ENCODE measurements around the gene ALAS2.
"Not testable (repeated sequence)": the region's sequence is repeated elsewhere in the genome, so short reads cannot be mapped to it uniquely, and the experiment has no call there.

The ALAS2 gene

GRCh38 chrX:55030271-55031205 is at the start of gene ALAS2:
TSS of gene ALAS2 (minus strand) at chrX:55030977. CDS start at chrX:55026000, 4,977 bp downstream.
- DNase-seq (ENCODE audit: low read depth, low spot score) = no peak

GRCh38 chrX:55074851-55075467 is 44.2 kb upstream of the ALAS2 start, which contains the start of gene PAGE2B:
TSS of gene PAGE2B (plus strand) at chrX:55075030. CDS start at chrX:55076042, 1,012 bp downstream.
- DNase-seq (ENCODE audit: low read depth, low spot score) = no peak

GRCh38 chrX:55072286-55072685 is 41.5 kb upstream of the ALAS2 start:
- DNase-seq (ENCODE audit: low read depth, low spot score) = no peak

- not testable (repeated sequence) for DNase-seq (ENCODE audit: low read depth, low spot score)
Measured at GRCh38 chrX:55067180-55067579, 36.4 kb upstream of the ALAS2 start.

- DNase-seq (ENCODE audit: low read depth, low spot score) = peak; percentile 39
Measured at GRCh38 chrX:55057675-55058249, 27.0 kb upstream of the ALAS2 start.

- DNase-seq (ENCODE audit: low read depth, low spot score) = peak; percentile 13
Measured at GRCh38 chrX:55056820-55057674, 26.3 kb upstream of the ALAS2 start.

GRCh38 chrX:55050599-55050998 is 19.8 kb upstream of the ALAS2 start:
- DNase-seq (ENCODE audit: low read depth, low spot score) = not testable (repeated sequence)

GRCh38 chrX:55041514-55041913 is 10.7 kb upstream of the ALAS2 start:
- DNase-seq (ENCODE audit: low read depth, low spot score) = no peak

- no peak for DNase-seq (ENCODE audit: low read depth, low spot score)
Measured at GRCh38 chrX:55039471-55039870, 8.7 kb upstream of the ALAS2 start.

- peak; percentile 1 for DNase-seq (ENCODE audit: low read depth, low spot score)
Measured at GRCh38 chrX:55033429-55033828, 2.7 kb upstream of the ALAS2 start.

- no peak for DNase-seq (ENCODE audit: low read depth, low spot score)
Measured at GRCh38 chrX:55029291-55029690, 1.5 kb downstream of the ALAS2 start.

GRCh38 chrX:55028611-55029010 is 2.2 kb downstream of the ALAS2 start:
- no peak for DNase-seq (ENCODE audit: low read depth, low spot score)

GRCh38 chrX:55028040-55028439 is 2.7 kb downstream of the ALAS2 start:
- no peak for DNase-seq (ENCODE audit: low read depth, low spot score)

- DNase-seq (ENCODE audit: low read depth, low spot score) = no peak
Measured at GRCh38 chrX:55026840-55027239, 3.9 kb downstream of the ALAS2 start.

- DNase-seq (ENCODE audit: low read depth, low spot score) = no peak
Measured at GRCh38 chrX:55026143-55026542, 4.6 kb downstream of the ALAS2 start.

- DNase-seq (ENCODE audit: low read depth, low spot score) = no peak
Measured at GRCh38 chrX:55014897-55015299, 15.9 kb downstream of the ALAS2 start.

- DNase-seq (ENCODE audit: low read depth, low spot score) = no peak
Measured at GRCh38 chrX:55011294-55011693, 19.5 kb downstream of the ALAS2 start.

- DNase-seq (ENCODE audit: low read depth, low spot score) = peak; percentile 16
Measured at GRCh38 chrX:55008571-55009358, 22.0 kb downstream of the ALAS2 start.

- peak; percentile 71 for DNase-seq (ENCODE audit: low read depth, low spot score)
Measured at GRCh38 chrX:55007656-55008055, 23.1 kb downstream of the ALAS2 start.

GRCh38 chrX:55006827-55007621 is 23.8 kb downstream of the ALAS2 start:
- no peak for DNase-seq (ENCODE audit: low read depth, low spot score)

Data from astrocyte of the hippocampus (primary cell).